ENCODE data around the gene EML6.

The EML6 gene

GRCh38 chr2:54787270-54787669 lies 63.8 kb downstream of the EML6 start:
- no peak overlapping the region for H3K4me3 ChIP-seq (ENCODE audit: low read depth, low read length)
- DNase-seq (ENCODE audit: low read depth): no peak

GRCh38 chr2:54787755-54788366 lies 64.4 kb downstream of the EML6 start:
- no peak for DNase-seq (ENCODE audit: low read depth)
- no peak overlapping the region for H3K4me3 ChIP-seq (ENCODE audit: low read depth, low read length)

GRCh38 chr2:54789878-54790277 lies 66.4 kb downstream of the EML6 start:
- no peak overlapping the region for H3K4me3 ChIP-seq (ENCODE audit: low read depth, low read length)
- DNase-seq (ENCODE audit: low read depth): no peak

- H3K4me3 ChIP-seq (ENCODE audit: low read depth, low read length): no peak overlapping the region
- DNase-seq (ENCODE audit: low read depth): no peak
Measured at GRCh38 chr2:54791831-54792230, 68.4 kb downstream of the EML6 start.

GRCh38 chr2:54797307-54797706 lies 73.8 kb downstream of the EML6 start:
- DNase-seq (ENCODE audit: low read depth): no peak

GRCh38 chr2:54801352-54801751 lies 77.9 kb downstream of the EML6 start:
- no peak overlapping the region for H3K4me3 ChIP-seq (ENCODE audit: low read depth, low read length)
- DNase-seq (ENCODE audit: low read depth): no peak

More at GRCh38 chr2:54797307-54797706, 73.8 kb downstream of the EML6 start:
- H3K4me3 ChIP-seq (ENCODE audit: low read depth, low read length): no peak overlapping the region

- no peak for DNase-seq (ENCODE audit: low read depth)
- no peak overlapping the region for H3K4me3 ChIP-seq (ENCODE audit: low read depth, low read length)
Measured at GRCh38 chr2:54803783-54804751, 80.6 kb downstream of the EML6 start.

GRCh38 chr2:54805255-54805654 lies 81.8 kb downstream of the EML6 start:
- DNase-seq (ENCODE audit: low read depth): no peak
- H3K4me3 ChIP-seq (ENCODE audit: low read depth, low read length): no peak overlapping the region

- no peak overlapping the region for H3K4me3 ChIP-seq (ENCODE audit: low read depth, low read length)
- DNase-seq (ENCODE audit: low read depth): no peak
Measured at GRCh38 chr2:54806975-54807374, 83.5 kb downstream of the EML6 start.

- H3K4me3 ChIP-seq (ENCODE audit: low read depth, low read length): no peak overlapping the region
- DNase-seq (ENCODE audit: low read depth): peak; percentile 28
Measured at GRCh38 chr2:54808661-54809060, 85.2 kb downstream of the EML6 start.

GRCh38 chr2:54809819-54810218 lies 86.4 kb downstream of the EML6 start:
- peak; percentile 24 for DNase-seq (ENCODE audit: low read depth)
- no peak overlapping the region for H3K4me3 ChIP-seq (ENCODE audit: low read depth, low read length)

GRCh38 chr2:54810246-54810645 lies 86.8 kb downstream of the EML6 start:
- DNase-seq (ENCODE audit: low read depth): no peak
- no peak overlapping the region for H3K4me3 ChIP-seq (ENCODE audit: low read depth, low read length)

- no peak overlapping the region for H3K4me3 ChIP-seq (ENCODE audit: low read depth, low read length)
- no peak for DNase-seq (ENCODE audit: low read depth)
Measured at GRCh38 chr2:54813584-54813983, 90.1 kb downstream of the EML6 start.

- no peak overlapping the region for H3K4me3 ChIP-seq (ENCODE audit: low read depth, low read length)
- no peak for DNase-seq (ENCODE audit: low read depth)
Measured at GRCh38 chr2:54814389-54815147, 91.1 kb downstream of the EML6 start.

- no peak overlapping the region for H3K4me3 ChIP-seq (ENCODE audit: low read depth, low read length)
- no peak for DNase-seq (ENCODE audit: low read depth)
Measured at GRCh38 chr2:54815148-54815539, 91.7 kb downstream of the EML6 start.

GRCh38 chr2:54818226-54818625 lies 94.8 kb downstream of the EML6 start:
- H3K4me3 ChIP-seq (ENCODE audit: low read depth, low read length): no peak overlapping the region
- DNase-seq (ENCODE audit: low read depth): no peak

GRCh38 chr2:54820558-54820957 lies 97.1 kb downstream of the EML6 start:
- DNase-seq (ENCODE audit: low read depth): no peak
- H3K4me3 ChIP-seq (ENCODE audit: low read depth, low read length): no peak overlapping the region

GRCh38 chr2:54824567-54824966 lies 101.1 kb downstream of the EML6 start:
- DNase-seq (ENCODE audit: low read depth): no peak
- H3K4me3 ChIP-seq (ENCODE audit: low read depth, low read length): no peak overlapping the region

- no peak for DNase-seq (ENCODE audit: low read depth)
- no peak overlapping the region for H3K4me3 ChIP-seq (ENCODE audit: low read depth, low read length)
Measured at GRCh38 chr2:54830546-54830945, 107.1 kb downstream of the EML6 start.

GRCh38 chr2:54831480-54831879 lies 108.0 kb downstream of the EML6 start:
- no peak overlapping the region for H3K4me3 ChIP-seq (ENCODE audit: low read depth, low read length)

More at GRCh38 chr2:54831480-54831879, 108.0 kb downstream of the EML6 start:
- DNase-seq (ENCODE audit: low read depth): no peak

All from skeletal muscle cell (primary cell).